Smooth muscle cell (in vitro differentiated cells): ENCODE measurements around the gene ADGRL2. TPM values are rescaled to one million over a fixed set of nuclear protein-coding genes. Genes with fewer than 3 reads are reported as not detected.

ENCODE experiments used
- DNase-seq: peaks from one replicate; lab custom pipeline; 2025; ENCODE audit not compliant: unreplicated experiment; lab: John Stamatoyannopoulos, UW
- H2AFZ ChIP-seq: fragments of 200-600 bp; sonication (generic); 2 replicates; pipeline ENCODE4 v1.6.0; 2016; ENCODE audit warnings: antibody characterized with exemption, low read depth, mild to moderate bottlenecking
- H3F3A ChIP-seq: fragments of 200-600 bp; sonication (generic); 2 replicates; pipeline ENCODE4 v1.6.0; 2017; ENCODE audit warnings: antibody characterized with exemption, low read depth
- H3K27ac ChIP-seq: fragments of 200-600 bp; sonication (generic); 2 replicates; pipeline ENCODE4 v1.5.1; 2016; ENCODE audit warnings: low read depth, mild to moderate bottlenecking
- H3K27me3 ChIP-seq: fragments of 200-600 bp; sonication (generic); 2 replicates; pipeline ENCODE4 v1.6.1; 2016; ENCODE audit warnings: low read depth, mild to moderate bottlenecking
- H3K36me3 ChIP-seq: fragments of 200-600 bp; sonication (generic); 2 replicates; pipeline ENCODE4 v1.5.1; 2016; ENCODE audit warnings: low read depth
- H3K4me1 ChIP-seq: fragments of 200-600 bp; sonication (generic); 2 replicates; pipeline ENCODE4 v1.5.1; 2016; ENCODE audit warnings: low read depth
- H3K4me2 ChIP-seq: fragments of 200-600 bp; sonication (generic); 2 replicates; pipeline ENCODE4 v1.6.0; 2016; ENCODE audit warnings: mild to moderate bottlenecking
- H3K4me3 ChIP-seq: fragments of 200-600 bp; sonication (generic); 2 replicates; pipeline ENCODE4 v1.5.1; 2016; ENCODE audit warnings: mild to moderate bottlenecking
- H3K79me2 ChIP-seq: fragments of 200-600 bp; sonication (generic); 2 replicates; pipeline ENCODE4 v1.6.0; 2016; ENCODE audit warnings: low read depth, mild to moderate bottlenecking
- H3K9ac ChIP-seq: fragments of 200-600 bp; sonication (generic); 2 replicates; pipeline ENCODE4 v1.6.0; 2016; ENCODE audit warnings: low read depth
- H3K9me3 ChIP-seq: fragments of 200-600 bp; sonication (generic); replicated peaks from 2 replicates; pipeline ENCODE4 v1.5.1; 2016; ENCODE audit warnings: low read depth
- H4K20me1 ChIP-seq: fragments of 200-600 bp; sonication (generic); 2 replicates; pipeline ENCODE4 v1.6.0; 2016; ENCODE audit warnings: low read depth
- WGBS: methylation state at CpG from one replicate; pipeline ENCODE4 v1.1.7; 2016; ENCODE audit warnings: low lambda C conversion rate; 5-methylcytosine and 5-hydroxymethylcytosine counted together
- polyA plus RNA-seq: library from polyadenylated mRNA; unstranded; fragments of >200 nt; fragmentation: Nextera tagmentation; extraction: Ambion mirVana; gene quantifications from 2 replicates; pipeline ENCODE4 v1.2.1, GENCODE V29; 2016
- total RNA-seq: library from RNA; depleted of rRNA; stranded (reverse); fragments of >200 nt; gene quantifications from 2 replicates; pipeline ENCODE4 v1.2.3, GENCODE V29; 2014
- TF ChIP-seq, protein P1 (sequence below): fragments of 200-600 bp; sonication (generic); IDR thresholded peaks from 2 replicates; pipeline ENCODE4 v1.5.1; 2017; ENCODE audit warnings: borderline replicate concordance, mild to moderate bottlenecking, antibody characterized with exemption; ENCODE audit not compliant: insufficient read depth, poor library complexity, severe bottlenecking

ADGRL2 gene
- total and polyA plus RNA-seq, 2 experiments from 2014 or later = 25.1 to 119 TPM

DNA sequence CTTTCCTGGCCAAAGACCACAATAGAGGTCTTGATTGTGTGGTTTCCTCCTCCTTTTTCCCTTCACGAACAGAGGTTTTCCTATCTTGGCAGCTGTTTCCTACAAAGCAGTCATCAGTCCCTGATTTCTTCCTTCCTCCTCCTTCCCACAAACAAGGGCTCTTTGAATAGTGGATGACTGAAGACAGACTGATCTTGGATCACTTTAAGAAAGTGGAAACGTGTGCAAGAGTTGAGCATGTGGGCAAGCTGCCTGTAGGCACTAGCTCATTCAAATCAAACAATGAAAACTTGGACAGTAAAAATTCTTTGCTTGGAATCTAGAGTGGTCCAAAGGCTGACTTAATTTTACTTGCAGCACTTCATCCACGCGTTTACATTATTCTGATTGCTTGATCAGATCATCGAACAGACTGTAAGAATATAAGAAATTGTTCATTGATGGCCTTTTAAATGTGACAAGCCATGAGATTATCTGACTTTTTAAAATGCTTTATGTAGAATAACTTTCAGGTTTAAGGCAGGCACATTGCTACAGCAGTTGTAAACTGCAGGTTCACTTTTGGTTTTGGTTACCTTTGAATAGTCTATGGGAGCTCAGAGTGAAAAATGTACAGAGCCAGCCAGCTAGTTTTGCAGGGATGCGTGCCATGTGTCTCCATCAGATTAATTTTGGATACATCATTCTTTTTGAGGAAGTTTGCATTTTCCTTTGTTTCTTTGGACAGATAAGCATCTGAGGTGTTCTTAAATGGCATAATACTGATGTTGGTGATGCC, 34.4 kb downstream of the ADGRL2 start:
- peak overlapping the region; percentile 73 for H3K4me2 ChIP-seq
- H3K79me2 ChIP-seq = peaks cover 71% of the 10 kb centered on the region

DNA sequence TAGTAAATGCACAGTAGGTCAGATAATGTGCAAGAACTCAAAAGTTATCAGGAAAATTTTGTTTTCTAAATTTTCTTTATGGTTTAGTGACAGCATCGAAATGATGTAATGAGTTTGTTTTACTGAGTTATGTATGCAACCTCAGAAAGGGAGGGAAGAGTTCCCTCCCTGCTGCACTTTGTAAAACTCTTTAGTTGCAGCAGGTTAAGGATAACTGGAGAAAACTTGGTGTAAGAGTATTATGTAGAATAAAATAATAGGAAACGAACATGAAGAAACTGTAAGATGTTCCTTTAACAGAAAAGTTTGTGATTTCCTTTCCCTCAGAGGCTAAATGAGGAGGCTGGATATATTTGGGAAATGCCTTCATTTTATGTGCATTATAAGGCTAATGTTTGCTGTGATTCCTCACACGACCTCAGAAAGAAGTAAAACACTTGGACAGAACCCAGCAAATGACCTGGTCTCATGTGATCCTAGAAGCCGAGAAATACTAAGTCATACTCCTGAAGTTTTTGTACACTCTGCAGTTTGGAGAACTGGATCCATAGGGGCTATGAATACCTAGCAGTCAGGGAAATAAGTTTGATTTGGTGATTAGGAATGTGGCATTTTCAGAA, 35.4 kb downstream of the ADGRL2 start:
- H3K4me2 ChIP-seq = no peak overlapping the region
- H3K9me3 ChIP-seq = no peaks in the 10 kb centered on the region
- H3K36me3 ChIP-seq = no peaks in the 10 kb centered on the region
- H3F3A ChIP-seq = peaks cover 7% of the 10 kb centered on the region
- H3K27ac ChIP-seq = no peak overlapping the region
- no peaks in the 10 kb centered on the region for H3K27me3 ChIP-seq
- no peak overlapping the region for H3K4me3 ChIP-seq
- peaks cover 70% of the 10 kb centered on the region for H3K79me2 ChIP-seq
- H2AFZ ChIP-seq = no peak overlapping the region
- peaks cover 35% of the 10 kb centered on the region for H3K4me1 ChIP-seq
- WGBS = 84% methylated on average over 4 of the region's 4 CpGs
- no peak overlapping the region for H3K9ac ChIP-seq
- TF ChIP-seq, protein P1, sequence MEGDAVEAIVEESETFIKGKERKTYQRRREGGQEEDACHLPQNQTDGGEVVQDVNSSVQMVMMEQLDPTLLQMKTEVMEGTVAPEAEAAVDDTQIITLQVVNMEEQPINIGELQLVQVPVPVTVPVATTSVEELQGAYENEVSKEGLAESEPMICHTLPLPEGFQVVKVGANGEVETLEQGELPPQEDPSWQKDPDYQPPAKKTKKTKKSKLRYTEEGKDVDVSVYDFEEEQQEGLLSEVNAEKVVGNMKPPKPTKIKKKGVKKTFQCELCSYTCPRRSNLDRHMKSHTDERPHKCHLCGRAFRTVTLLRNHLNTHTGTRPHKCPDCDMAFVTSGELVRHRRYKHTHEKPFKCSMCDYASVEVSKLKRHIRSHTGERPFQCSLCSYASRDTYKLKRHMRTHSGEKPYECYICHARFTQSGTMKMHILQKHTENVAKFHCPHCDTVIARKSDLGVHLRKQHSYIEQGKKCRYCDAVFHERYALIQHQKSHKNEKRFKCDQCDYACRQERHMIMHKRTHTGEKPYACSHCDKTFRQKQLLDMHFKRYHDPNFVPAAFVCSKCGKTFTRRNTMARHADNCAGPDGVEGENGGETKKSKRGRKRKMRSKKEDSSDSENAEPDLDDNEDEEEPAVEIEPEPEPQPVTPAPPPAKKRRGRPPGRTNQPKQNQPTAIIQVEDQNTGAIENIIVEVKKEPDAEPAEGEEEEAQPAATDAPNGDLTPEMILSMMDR = no peak
- peaks cover 68% of the 10 kb centered on the region for H4K20me1 ChIP-seq
- no peak for DNase-seq

More for the DNA sequence above, 34.4 kb downstream of the ADGRL2 start:
- Histone ChIP-seq H2AFZ (no peak overlapping the region), H3K36me3 (no peaks in the 10 kb centered on the region), H3K4me3 (no peak overlapping the region), H3K27me3 (no peaks in the 10 kb centered on the region), H3K27ac (peak overlapping the region; percentile 23), H3F3A (peaks cover 7% of the 10 kb centered on the region), H3K4me1 (peaks cover 35% of the 10 kb centered on the region), H3K9me3 (no peaks in the 10 kb centered on the region), H4K20me1 (peaks cover 72% of the 10 kb centered on the region), H3K9ac (no peak overlapping the region)
- TF ChIP-seq, protein P1 = no peak
- DNase-seq = no peak
- 62% methylated on average over 6 of the region's 6 CpGs for WGBS

DNA sequence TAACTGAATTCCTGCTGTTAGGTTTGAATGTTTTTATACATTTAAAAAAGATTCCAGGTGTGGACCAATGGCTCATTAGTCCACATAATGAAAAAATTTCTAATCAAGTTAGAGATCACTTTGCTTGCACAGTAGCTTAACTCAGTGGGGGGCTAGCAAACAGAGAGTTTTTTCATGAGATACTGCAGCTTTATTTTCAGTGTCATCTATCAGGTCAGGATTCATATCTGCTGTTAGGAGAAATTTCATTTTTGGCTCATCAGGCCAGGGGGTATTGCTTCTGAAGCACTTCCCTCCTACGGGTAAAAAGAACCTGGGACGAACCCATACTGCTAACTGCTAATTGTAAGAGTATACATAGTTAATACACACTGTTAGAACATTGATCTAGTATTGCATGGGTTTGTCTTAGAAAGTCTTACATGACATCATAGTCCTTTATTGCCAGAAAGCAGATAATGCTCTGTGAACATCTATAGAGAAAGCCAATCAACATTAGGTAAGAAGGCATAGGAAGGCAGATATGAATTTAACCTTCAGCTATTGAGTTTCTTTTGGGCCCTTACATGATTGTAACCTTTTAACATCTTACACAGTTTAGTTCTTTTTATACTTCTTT, 38.0 kb downstream of the ADGRL2 start:
- peaks cover 15% of the 10 kb centered on the region for H3K4me1 ChIP-seq

More for the DNA sequence above, 38.0 kb downstream of the ADGRL2 start:
- Histone ChIP-seq H3K9ac (no peak overlapping the region), H3K4me2 (no peak overlapping the region), H3K4me3 (no peak overlapping the region), H2AFZ (no peak overlapping the region), H3K27me3 (no peaks in the 10 kb centered on the region), H3F3A (no peaks in the 10 kb centered on the region), H4K20me1 (peaks cover 56% of the 10 kb centered on the region), H3K36me3 (no peaks in the 10 kb centered on the region), H3K27ac (no peak overlapping the region), H3K79me2 (peaks cover 78% of the 10 kb centered on the region), H3K9me3 (no peaks in the 10 kb centered on the region)
- DNase-seq = no peak
- TF ChIP-seq, protein P1 = no peak
- WGBS = 95% methylated on average over 2 of the region's 2 CpGs
